GM18505 (cell line): ENCODE measurements around the gene NOTCH1.

ENCODE experiments used
- ATAC-seq: cut with Tn5 transposase; IDR thresholded peaks from one replicate; pipeline ENCODE4 v1.9.1; 2021; ENCODE audit not compliant: unreplicated experiment
- POLR2A ChIP-seq: IDR thresholded peaks from 4 replicates; pipeline ENCODE4 v1.6.1; 2011; ENCODE audit warnings: borderline replicate concordance; ENCODE audit not compliant: insufficient read depth, insufficient read length; ENCODE audit errors: extremely low read depth

Gene NOTCH1

GRCh38 chr9:136572828-136573625, 27.2 kb upstream of the NOTCH1 start:
- no peak for ATAC-seq

GRCh38 chr9:136572003-136572827, 26.4 kb upstream of the NOTCH1 start:
- no peak for TF ChIP-seq POLR2A

More at GRCh38 chr9:136572828-136573625, 27.2 kb upstream of the NOTCH1 start:
- TF ChIP-seq POLR2A: no peak

GRCh38 chr9:136571531-136571930, 25.7 kb upstream of the NOTCH1 start:
- TF ChIP-seq POLR2A: no peak
- no peak for ATAC-seq

More at GRCh38 chr9:136572003-136572827, 26.4 kb upstream of the NOTCH1 start:
- no peak for ATAC-seq

- TF ChIP-seq POLR2A: no peak
- no peak for ATAC-seq
These were observed 25.1 kb upstream of the NOTCH1 start for GRCh38 chr9:136570916-136571315.

- TF ChIP-seq POLR2A: no peak
- ATAC-seq: no peak
These were observed 24.5 kb upstream of the NOTCH1 start for GRCh38 chr9:136570191-136570845.

DNA sequence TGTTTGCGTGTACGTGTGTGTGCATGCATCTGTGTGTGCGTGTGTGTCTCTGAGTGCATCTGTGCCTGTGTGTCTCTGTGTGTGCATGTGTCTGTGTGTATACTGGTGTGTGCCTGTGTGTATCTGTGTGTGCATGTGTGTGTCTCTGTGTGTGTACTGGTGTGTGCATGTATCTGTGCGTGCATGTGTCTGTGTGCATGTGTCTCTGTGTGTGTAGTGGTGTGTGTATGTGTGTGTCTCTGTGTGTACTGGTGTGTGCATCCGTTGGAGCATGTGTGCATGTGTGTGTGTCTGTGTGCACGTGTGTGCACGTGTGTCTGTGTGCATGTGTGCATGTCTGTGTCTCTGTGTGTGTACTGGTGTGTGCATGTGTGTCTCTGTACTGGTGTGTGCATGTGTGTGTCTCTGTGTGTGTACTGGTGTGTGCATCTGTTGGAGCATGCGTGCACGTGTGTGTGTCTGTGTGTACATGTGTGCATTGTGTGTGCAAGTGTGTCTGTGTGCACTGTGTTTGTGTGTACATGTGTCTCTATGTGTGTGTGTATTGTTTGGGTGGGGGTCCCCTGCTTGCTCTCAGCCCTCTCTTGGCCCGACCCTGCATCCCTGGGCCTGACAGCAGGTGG, 23.8 kb upstream of the NOTCH1 start:
- no peak for ATAC-seq
- no peak for TF ChIP-seq POLR2A

DNA sequence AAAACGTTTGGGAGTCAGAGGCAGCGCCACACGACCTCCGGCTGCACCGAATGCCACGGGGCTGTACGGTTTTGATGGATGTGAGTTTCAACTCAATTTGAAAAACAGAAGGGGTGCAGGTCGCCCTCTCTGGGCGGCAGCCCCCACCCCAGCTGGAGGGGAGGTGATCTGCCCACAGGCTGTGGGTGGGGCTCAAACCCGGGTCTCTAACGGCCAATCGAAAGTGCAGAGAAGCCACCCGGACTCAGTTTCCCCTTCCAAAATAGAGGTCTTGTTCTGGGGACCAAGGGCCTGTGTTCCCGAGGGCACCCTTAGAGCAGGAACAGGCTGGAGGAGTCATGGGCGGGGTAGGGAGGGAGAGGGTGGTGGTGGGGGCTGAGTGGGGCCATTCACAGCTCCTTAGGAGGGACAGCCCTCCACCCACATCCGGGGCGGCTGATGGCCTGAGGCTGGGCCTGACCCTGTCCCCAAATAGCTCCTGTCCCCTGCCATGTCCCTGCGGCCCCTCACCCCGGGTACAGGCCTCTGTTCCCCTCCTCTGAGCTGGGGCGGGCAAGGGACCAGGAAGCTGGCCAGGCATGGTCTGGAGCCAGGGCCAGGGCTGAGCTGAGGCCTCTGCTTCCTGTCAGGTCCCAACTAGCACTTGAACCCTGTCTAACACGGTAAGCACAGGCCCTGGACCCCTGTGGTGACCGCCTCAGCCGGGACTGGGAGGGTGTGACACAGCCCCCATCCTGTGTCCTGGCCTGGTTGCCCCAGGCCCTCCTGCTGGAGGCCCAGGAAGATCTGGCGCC, 22.6 kb upstream of the NOTCH1 start:
- no peak for TF ChIP-seq POLR2A
- ATAC-seq: no peak

- no peak for TF ChIP-seq POLR2A
- no peak for ATAC-seq
These were observed 21.9 kb upstream of the NOTCH1 start for GRCh38 chr9:136567651-136568287.

DNA sequence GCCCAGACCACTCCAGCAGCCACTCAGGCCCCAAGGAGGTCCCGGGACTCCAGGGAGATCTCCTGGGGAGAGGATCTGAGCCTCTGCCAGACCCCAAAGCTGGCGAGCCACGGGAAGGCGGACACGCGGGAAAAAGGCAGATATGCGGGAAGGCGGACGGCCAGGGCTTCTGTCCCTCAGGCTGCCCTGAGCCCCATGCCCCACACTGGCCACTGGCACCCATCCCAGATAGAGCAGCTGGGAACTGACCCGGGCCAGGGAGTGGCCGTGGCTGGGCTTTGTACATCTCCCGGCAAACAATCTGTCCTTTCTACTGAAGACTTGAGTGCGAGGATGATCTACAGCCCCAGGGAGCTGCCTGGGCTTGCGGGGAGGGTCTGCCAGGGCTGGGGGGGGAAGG, 21.1 kb upstream of the NOTCH1 start:
- ATAC-seq: no peak
- no peak for TF ChIP-seq POLR2A

DNA sequence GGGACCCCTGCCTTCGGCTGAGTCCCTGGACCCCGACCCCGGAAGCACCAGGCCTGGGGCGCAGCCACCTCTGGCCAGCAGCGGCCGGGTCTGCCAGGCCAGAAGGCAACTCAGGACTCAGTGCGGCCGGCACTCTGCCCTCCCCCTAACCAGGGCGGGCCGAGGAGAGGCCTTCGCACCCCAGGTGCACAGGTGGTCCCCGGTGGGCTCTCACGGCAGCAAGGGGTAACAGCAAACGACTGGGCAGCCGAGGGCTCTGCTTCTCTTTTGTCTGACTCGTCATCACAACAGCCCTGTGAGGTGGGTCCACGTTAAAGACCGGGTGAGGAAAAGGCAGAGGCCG, 20.7 kb upstream of the NOTCH1 start:
- no peak for TF ChIP-seq POLR2A
- ATAC-seq: no peak

DNA sequence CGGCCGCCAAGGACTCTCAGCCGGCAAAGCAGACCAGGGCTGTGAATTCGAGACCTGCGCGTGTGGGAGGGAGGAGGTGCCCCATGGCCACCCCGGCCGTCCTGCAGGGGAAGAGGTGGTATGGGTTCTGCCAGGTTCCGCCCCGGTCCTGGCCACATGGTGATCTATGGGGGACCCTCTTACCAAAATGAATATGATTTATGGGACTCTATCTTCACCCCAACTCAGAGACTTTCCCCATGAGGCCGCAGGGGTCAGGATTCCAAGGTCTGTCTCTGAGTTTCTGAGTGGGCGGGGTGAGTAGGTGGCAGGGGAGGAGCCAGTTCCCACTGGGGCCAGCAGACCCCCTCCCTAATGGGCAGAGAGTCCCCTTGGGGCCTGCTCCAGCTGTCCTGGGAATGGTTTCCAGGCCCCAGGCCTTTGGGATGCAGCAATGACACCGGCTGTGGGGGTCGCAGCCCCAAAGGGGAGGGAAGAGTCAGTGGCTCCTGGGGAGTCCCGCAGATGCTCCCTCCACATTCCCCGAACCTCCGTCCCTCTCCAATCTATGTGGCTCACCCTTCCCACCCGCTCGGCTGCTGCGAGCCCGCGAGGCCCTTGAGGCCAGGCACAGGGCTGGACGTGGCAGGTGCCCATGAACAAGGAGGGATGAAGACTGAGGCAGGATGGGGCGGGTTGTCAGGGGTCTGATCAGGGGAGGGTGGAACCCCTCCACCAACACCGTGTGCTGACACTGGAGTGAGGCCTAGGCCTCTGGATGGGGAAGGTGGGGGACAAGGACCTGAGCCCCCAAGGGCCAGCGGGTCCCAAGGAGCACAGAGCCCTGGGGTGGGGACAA, 20.1 kb upstream of the NOTCH1 start:
- ATAC-seq: no peak
- TF ChIP-seq POLR2A: no peak
